Endothelial cell of umbilical vein (primary cell): Measurements from ENCODE around the gene KRT79. TPM values are rescaled to one million over a fixed set of nuclear protein-coding genes. Genes with fewer than 3 reads are reported as not detected.

Experiments used
- BruUV-seq: library from RNA; stranded (reverse); fragments of 400-500 nt; replicated peaks from 2 replicates; lab custom pipeline; 2021; lab: Mats Ljungman, UMichigan
- CTCF ChIA-PET: fragments of 300-600, 350-600 bp; sonication (Branson Sonifier 250); formaldehyde crosslinking; loops from one replicate; lab custom pipeline; 2021; ENCODE audit warnings: antibody characterized with exemption, inconsistent platforms; lab: Charles Lee
- POLR2A ChIA-PET: fragments of 300-600, 350-600 bp; sonication (Branson Sonifier 250); formaldehyde crosslinking; loops from one replicate; lab custom pipeline; 2021; ENCODE audit warnings: antibody characterized with exemption, inconsistent platforms; lab: Charles Lee
- DNase-seq: peaks from one replicate; pipeline ENCODE4 v3.0.0-alpha.2; 2011; ENCODE audit warnings: low read depth, low spot score
- FAIRE-seq: peaks from 2 replicates; lab custom pipeline; 2011; peaks lifted over from hg19 to GRCh38; lab: Jason Lieb, UNC
- H2AFZ ChIP-seq: 2 replicates; pipeline ENCODE4 v1.6.0; 2012; ENCODE audit warnings: low read depth, low read length, control low read depth, inconsistent platforms
- H3K27ac ChIP-seq: 2 replicates; pipeline ENCODE4 v1.5.1; 2011; ENCODE audit warnings: low read depth, mild to moderate bottlenecking, control low read depth, low read length, moderate library complexity; ENCODE audit not compliant: insufficient read depth
- H3K27me3 ChIP-seq, 2 experiments: 2 replicates each; pipeline versions ENCODE4 v1.6.0 to v1.6.1; 2011; ENCODE audit warnings: low read length in 2 of 2, mixed read lengths in 1 of 2; ENCODE audit not compliant: control insufficient read depth in 2 of 2, insufficient read depth in 2 of 2
- H3K36me3 ChIP-seq, 2 experiments: 2 replicates in 1 of 2; 3 replicates in 1 of 2; pipeline ENCODE4 v1.5.1; 2011; ENCODE audit warnings: low read length in 2 of 2, mild to moderate bottlenecking in 1 of 2, moderate library complexity in 1 of 2; ENCODE audit not compliant: control insufficient read depth in 2 of 2, insufficient read depth in 2 of 2; ENCODE audit errors: extremely low read depth in 1 of 2
- H3K4me1 ChIP-seq: 3 replicates; pipeline ENCODE4 v1.5.1; 2011; ENCODE audit warnings: mild to moderate bottlenecking, low read length; ENCODE audit not compliant: control insufficient read depth, insufficient read depth; ENCODE audit errors: extremely low read depth
- H3K4me2 ChIP-seq: 2 replicates; pipeline ENCODE4 v1.6.1; 2011; ENCODE audit warnings: low read length, control low read depth, mixed read lengths; ENCODE audit not compliant: insufficient read depth
- H3K4me3 ChIP-seq, 3 experiments: fragments of 200-600 bp in 1 of 3; sonication (generic), shearing (Covaris generic) in 1 of 3; replicated peaks in 1 of 3; 2 replicates each; pipeline ENCODE4 v1.5.1; 2011 to 2016; ENCODE audit warnings: control low read depth in 3 of 3, low read length in 3 of 3, mild to moderate bottlenecking in 2 of 3, inconsistent platforms in 1 of 3, low read depth in 1 of 3, moderate library complexity in 1 of 3; ENCODE audit not compliant: insufficient read depth in 1 of 3
- H3K79me2 ChIP-seq: 2 replicates; pipeline ENCODE4 v1.6.0; 2012; ENCODE audit warnings: low read length, inconsistent platforms; ENCODE audit not compliant: control insufficient read depth, insufficient read depth
- H3K9ac ChIP-seq: replicated peaks from 2 replicates; pipeline ENCODE3; 2011; ENCODE audit warnings: low read length, control low read depth; ENCODE audit not compliant: insufficient read depth; ENCODE audit errors: extremely low read depth
- H3K9me1 ChIP-seq: replicated peaks from 3 replicates; pipeline ENCODE4 v1.6.0; 2011; ENCODE audit warnings: mild to moderate bottlenecking, low read length; ENCODE audit not compliant: control insufficient read depth, insufficient read depth; ENCODE audit errors: extremely low read depth
- H3K9me3 ChIP-seq: replicated peaks from 2 replicates; pipeline ENCODE4 v1.5.1; 2012; ENCODE audit warnings: low read length, inconsistent platforms; ENCODE audit not compliant: control insufficient read depth, insufficient read depth
- H4K20me1 ChIP-seq: replicated peaks from 2 replicates; pipeline ENCODE3; 2011; ENCODE audit warnings: mild to moderate bottlenecking, low read length; ENCODE audit not compliant: control insufficient read depth, insufficient read depth; ENCODE audit errors: extremely low read depth
- EZH2 ChIP-seq: IDR thresholded peaks from 2 replicates; pipeline ENCODE4 v1.6.1; 2012; ENCODE audit warnings: borderline replicate concordance, low read depth, mild to moderate bottlenecking, moderate library complexity, low read length, inconsistent platforms; ENCODE audit not compliant: severe bottlenecking
- FOS ChIP-seq: IDR thresholded peaks from 2 replicates; pipeline ENCODE4 v1.6.1; 2011; ENCODE audit warnings: mild to moderate bottlenecking, low read length, moderate library complexity, borderline replicate concordance; ENCODE audit not compliant: insufficient read depth
- GATA2 ChIP-seq: IDR thresholded peaks from 2 replicates; pipeline ENCODE4 v1.7.0; 2011; ENCODE audit warnings: low read depth, mild to moderate bottlenecking, moderate library complexity, mixed read lengths, low read length; ENCODE audit not compliant: insufficient read length, insufficient read depth
- JUN ChIP-seq: IDR thresholded peaks from 2 replicates; pipeline ENCODE4 v1.6.1; 2011; ENCODE audit warnings: borderline replicate concordance, low read depth; ENCODE audit not compliant: insufficient read length, insufficient read depth
- MYC ChIP-seq: IDR thresholded peaks from one replicate; pipeline ENCODE4 v1.6.1; 2011; ENCODE audit warnings: mild to moderate bottlenecking, low read depth, low read length
- POLR2A ChIP-seq: IDR thresholded peaks from 2 replicates; pipeline ENCODE4 v1.6.1; 2012; ENCODE audit warnings: low read depth, mild to moderate bottlenecking, control low read depth, low read length
- POLR2AphosphoS5 ChIP-seq: IDR thresholded peaks from 2 replicates; pipeline ENCODE4 v1.6.1; 2012; ENCODE audit warnings: low read depth, mild to moderate bottlenecking, control low read depth, low read length, moderate library complexity; ENCODE audit not compliant: insufficient read depth
- dilution Hi-C: fragments of 300-500 bp; cut with MboI; formaldehyde crosslinking; loops from one replicate; pipeline ENCODE4 v1.15.0; 2019; ENCODE audit warnings: low sequenced_read_pairs; ENCODE audit not compliant: extremely low pct_ligation_motif_present
- intact Hi-C: fragments of 100-400 bp; cut with micrococcal nuclease; formaldehyde crosslinking; loops from one replicate; pipeline ENCODE4 v1.10.0; 2022
- polyA plus RNA-seq, 4 experiments: library from polyadenylated mRNA; depleted of rRNA in 3 of 4; stranded (reverse) in 3 of 4; unstranded in 1 of 4; fragments of >200 nt; gene quantifications; 2 replicates each; pipeline versions ENCODE4 v1.2.1 to v1.2.3, GENCODE V29; 2011 to 2012; ENCODE audit warnings: missing spikeins in 1 of 4
- total RNA-seq: library from RNA; stranded (reverse); gene quantifications from 2 replicates; pipeline ENCODE4 v1.2.3, GENCODE V29; 2021
- TF ChIP-seq, protein P1 (sequence below): IDR thresholded peaks from 2 replicates; pipeline ENCODE4 v1.6.1; 2011; ENCODE audit not compliant: insufficient read depth, insufficient read length
- TF ChIP-seq, protein P2 (sequence below), 2 donors: IDR thresholded peaks; 1 replicate in 1 of 2; 2 replicates in 1 of 2; pipeline ENCODE4 v1.5.1; 2011; ENCODE audit warnings: low read length in 2 of 2, mild to moderate bottlenecking in 2 of 2, moderate library complexity in 2 of 2, control low read depth in 1 of 2, inconsistent platforms in 1 of 2, low read depth in 1 of 2; ENCODE audit not compliant: insufficient read depth in 1 of 2; ENCODE audit errors: extremely low read depth in 1 of 2

Gene KRT79
- total and polyA plus RNA-seq, 2 donors (not counting 3 experiments of a cell fraction or from before 2014, with no cell fraction given) = not detected

DNA sequence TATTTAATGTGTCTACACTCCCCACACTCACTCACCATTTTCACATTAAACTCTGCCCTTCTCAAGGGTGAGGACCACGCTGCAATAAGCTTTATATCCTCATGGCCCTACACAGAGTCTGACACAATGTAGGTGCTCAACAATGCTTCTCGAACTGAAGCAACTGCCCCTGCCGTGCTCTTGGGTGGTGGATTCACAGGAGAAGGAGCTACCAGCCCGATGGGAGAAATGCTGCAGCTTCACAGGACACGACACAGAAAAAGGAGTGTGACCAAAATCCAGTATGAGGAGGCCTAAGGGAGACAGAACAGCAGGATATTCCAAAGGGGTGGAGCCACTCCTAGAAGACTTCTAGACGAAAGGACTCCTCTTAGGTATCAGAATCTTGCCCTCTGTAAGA, 31.7 kb downstream of the KRT79 start:
- Histone ChIP-seq H3K9me1 (no peaks in the 10 kb centered on the region), H3K27ac (no peak overlapping the region), H2AFZ (no peak overlapping the region), H4K20me1 (no peaks in the 10 kb centered on the region), H3K9ac (no peak overlapping the region), H3K9me3 (no peaks in the 10 kb centered on the region), H3K4me1 (no peaks in the 10 kb centered on the region), H3K79me2 (no peaks in the 10 kb centered on the region), H3K4me3 (no peak overlapping the region), H3K27me3 (peaks cover 0 to 8% of the 10 kb centered on the region in 2 experiments), H3K36me3 (no peaks in the 10 kb centered on the region), H3K4me2 (no peak overlapping the region)
- DNase-seq (no peak), FAIRE-seq (no peak)
- TF ChIP-seq, protein P1, sequence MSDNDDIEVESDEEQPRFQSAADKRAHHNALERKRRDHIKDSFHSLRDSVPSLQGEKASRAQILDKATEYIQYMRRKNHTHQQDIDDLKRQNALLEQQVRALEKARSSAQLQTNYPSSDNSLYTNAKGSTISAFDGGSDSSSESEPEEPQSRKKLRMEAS = no peak
- no peak for TF ChIP-seq POLR2AphosphoS5
- TF ChIP-seq FOS = no peak
- TF ChIP-seq GATA2 = no peak
- no peak for TF ChIP-seq JUN
- no peak for TF ChIP-seq POLR2A
- no peak for TF ChIP-seq EZH2
- TF ChIP-seq MYC = no peak
- TF ChIP-seq, protein P2, sequence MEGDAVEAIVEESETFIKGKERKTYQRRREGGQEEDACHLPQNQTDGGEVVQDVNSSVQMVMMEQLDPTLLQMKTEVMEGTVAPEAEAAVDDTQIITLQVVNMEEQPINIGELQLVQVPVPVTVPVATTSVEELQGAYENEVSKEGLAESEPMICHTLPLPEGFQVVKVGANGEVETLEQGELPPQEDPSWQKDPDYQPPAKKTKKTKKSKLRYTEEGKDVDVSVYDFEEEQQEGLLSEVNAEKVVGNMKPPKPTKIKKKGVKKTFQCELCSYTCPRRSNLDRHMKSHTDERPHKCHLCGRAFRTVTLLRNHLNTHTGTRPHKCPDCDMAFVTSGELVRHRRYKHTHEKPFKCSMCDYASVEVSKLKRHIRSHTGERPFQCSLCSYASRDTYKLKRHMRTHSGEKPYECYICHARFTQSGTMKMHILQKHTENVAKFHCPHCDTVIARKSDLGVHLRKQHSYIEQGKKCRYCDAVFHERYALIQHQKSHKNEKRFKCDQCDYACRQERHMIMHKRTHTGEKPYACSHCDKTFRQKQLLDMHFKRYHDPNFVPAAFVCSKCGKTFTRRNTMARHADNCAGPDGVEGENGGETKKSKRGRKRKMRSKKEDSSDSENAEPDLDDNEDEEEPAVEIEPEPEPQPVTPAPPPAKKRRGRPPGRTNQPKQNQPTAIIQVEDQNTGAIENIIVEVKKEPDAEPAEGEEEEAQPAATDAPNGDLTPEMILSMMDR (IDR thresholded peaks at IDR 0.05; ENCODE audit: extremely low read depth in 1 of 2, insufficient read depth in 1 of 2, low read depth in 1 of 2, low read length in 2 of 2) = no peak
- dilution Hi-C loops (no loop called here), intact Hi-C loops (no loop called here)
- BruUV-seq = no TSS peak
- POLR2A ChIA-PET = no interaction called here
- CTCF ChIA-PET = no interaction called here
